OCI-LY7 (cell line): ENCODE data around the gene AKAP13. TPM values are rescaled to one million over a fixed set of nuclear protein-coding genes. Genes with fewer than 3 reads are reported as not detected.

Experiments used
- BruUV-seq: library from RNA; stranded (reverse); fragments of 400-500 nt; replicated peaks from 2 replicates; lab custom pipeline; 2021; lab: Mats Ljungman, UMichigan
- CTCF ChIA-PET: fragments of 300-600 bp; sonication (Branson Sonifier 250); formaldehyde crosslinking; loops from one replicate; lab custom pipeline; 2022; ENCODE audit warnings: antibody characterized with exemption; ENCODE audit not compliant: unreplicated experiment; lab: Charles Lee
- POLR2A ChIA-PET: fragments of 300-600 bp; sonication (Branson Sonifier 250); formaldehyde crosslinking; loops from one replicate; lab custom pipeline; 2022; ENCODE audit warnings: antibody characterized with exemption; lab: Charles Lee
- DNase-seq: peaks from one replicate; pipeline ENCODE4 v3.0.0-alpha.2; 2015; ENCODE audit warnings: low spot score
- H2AFZ ChIP-seq: fragments of 200-600 bp; sonication (generic), shearing (Covaris generic); 2 replicates; pipeline ENCODE4 v1.6.1; 2014; ENCODE audit warnings: mild to moderate bottlenecking, antibody characterized with exemption, low read length, moderate library complexity
- H3K27ac ChIP-seq: fragments of 200-600 bp; sonication (generic); 2 replicates; pipeline ENCODE4 v1.5.1; 2014; ENCODE audit warnings: mixed run types, low read depth, mild to moderate bottlenecking, moderate library complexity, low read length, inconsistent platforms; ENCODE audit not compliant: poor library complexity, severe bottlenecking
- H3K36me3 ChIP-seq: fragments of 200-600 bp; sonication (generic); 2 replicates; pipeline ENCODE4 v1.6.1; 2014; ENCODE audit warnings: mild to moderate bottlenecking, antibody characterized with exemption, low read length, moderate library complexity, mixed read lengths; ENCODE audit not compliant: insufficient read depth
- H3K4me1 ChIP-seq: fragments of 200-600 bp; sonication (generic); 2 replicates; pipeline ENCODE4 v1.5.1; 2014; ENCODE audit warnings: mild to moderate bottlenecking, low read length; ENCODE audit not compliant: insufficient read depth, poor library complexity, severe bottlenecking
- H3K4me2 ChIP-seq: fragments of 200-600 bp; sonication (generic); 2 replicates; pipeline ENCODE4 v1.6.1; 2014; ENCODE audit warnings: mild to moderate bottlenecking, low read length
- H3K4me3 ChIP-seq: fragments of 200-600 bp; sonication (generic); 2 replicates; pipeline ENCODE4 v1.5.1; 2014; ENCODE audit warnings: mild to moderate bottlenecking, low read depth, low read length; ENCODE audit not compliant: poor library complexity, severe bottlenecking
- H3K79me2 ChIP-seq: fragments of 200-600 bp; sonication (generic); 2 replicates; pipeline ENCODE4 v1.6.1; 2016; ENCODE audit warnings: low read depth, mild to moderate bottlenecking, low read length, moderate library complexity, mixed read lengths; ENCODE audit not compliant: insufficient read depth
- H3K9me2 ChIP-seq: fragments of 200-600 bp; sonication (generic); 2 replicates; pipeline ENCODE4 v1.6.1; 2016; ENCODE audit warnings: mild to moderate bottlenecking, low read length, mixed read lengths; ENCODE audit not compliant: insufficient read depth
- H3K9me3 ChIP-seq: fragments of 200-600 bp; sonication (generic); 2 replicates; pipeline ENCODE4 v1.6.1; 2014; ENCODE audit warnings: mild to moderate bottlenecking, mixed run types, low read length, mixed read lengths
- H4K20me1 ChIP-seq: fragments of 200-600 bp; sonication (generic); 2 replicates; pipeline ENCODE4 v1.6.1; 2014; ENCODE audit warnings: mild to moderate bottlenecking, antibody characterized with exemption, low read length, moderate library complexity, mixed read lengths; ENCODE audit not compliant: insufficient read depth
- CTCF ChIP-seq: fragments of 200-600 bp; sonication (generic); conservative IDR thresholded peaks from 2 replicates; pipeline ENCODE4 v1.5.1; 2014; ENCODE audit warnings: mild to moderate bottlenecking, antibody characterized with exemption, low read length, moderate library complexity, mixed read lengths
- EZH2phosphoT487 ChIP-seq: fragments of 200-600 bp; sonication (generic); IDR thresholded peaks from 2 replicates; pipeline ENCODE4 v1.6.1; 2018; ENCODE audit warnings: low read depth, borderline replicate concordance, mild to moderate bottlenecking, mixed run types, antibody characterized with exemption, low read length, moderate library complexity, mixed read lengths
- intact Hi-C: fragments of 100-400 bp; cut with micrococcal nuclease; formaldehyde crosslinking; loops from one replicate; pipeline ENCODE4 v1.10.0; 2022; ENCODE audit not compliant: unreplicated experiment
- total RNA-seq, 2 experiments: library from RNA; depleted of rRNA in 1 of 2; stranded (reverse); fragments of >200 nt in 1 of 2; shearing (Covaris generic) in 1 of 2; gene quantifications; 2 replicates each; pipeline ENCODE4 v1.2.3, GENCODE V29; 2014 to 2022

Gene AKAP13
- total RNA-seq, 2 experiments from 2014 or later: 140 to 250 TPM

- peaks cover 32% of the 10 kb centered on the region; the same call in 1 of the 2 replicates for H4K20me1 ChIP-seq
- BruUV-seq: no TSS peak
These were observed 78.4 kb downstream of the AKAP13 start for GRCh38 chr15:85458764-85459163.

GRCh38 chr15:85462029-85462428 lies 81.6 kb downstream of the AKAP13 start:
- Histone ChIP-seq H3K9me2 (no peaks in the 10 kb centered on the region), H3K36me3 (peaks cover 14% of the 10 kb centered on the region), H3K27ac (peak overlapping the region; percentile 9), H3K4me2 (0 out of 2 replicates have a peak overlapping the region, but pooled peaks have one; percentile 8), H4K20me1 (peaks cover 19% of the 10 kb centered on the region; the same call in 1 of the 2 replicates), H3K4me1 (peaks cover 81% of the 10 kb centered on the region), H2AFZ (no peak overlapping the region), H3K79me2 (peaks cover 88% of the 10 kb centered on the region), H3K9me3 (peaks cover 6% of the 10 kb centered on the region; the same call in 1 of the 2 replicates), H3K4me3 (no peak overlapping the region)
- POLR2A ChIA-PET: interaction anchor here (0.7 to 1.3 kb wide), 5 partner anchors 9 to 278 kb away, joined by 3 to 5 read pairs (median 4); no protein-coding TSS in a partner anchor
- no peak for DNase-seq
- CTCF ChIA-PET: no interaction called here
- no peak for TF ChIP-seq CTCF
- no peak for TF ChIP-seq EZH2phosphoT487
- intact Hi-C loops: no loop called here
- no TSS peak for BruUV-seq

More at GRCh38 chr15:85458764-85459163, 78.4 kb downstream of the AKAP13 start:
- Histone ChIP-seq H3K27ac (peak overlapping the region; percentile 34), H3K36me3 (peaks cover 7% of the 10 kb centered on the region), H3K4me1 (peaks cover 95% of the 10 kb centered on the region), H3K9me3 (no peaks in the 10 kb centered on the region), H3K9me2 (no peaks in the 10 kb centered on the region), H3K4me2 (peak overlapping the region; percentile 46), H3K4me3 (no peak overlapping the region), H2AFZ (no peak overlapping the region), H3K79me2 (peaks cover 98% of the 10 kb centered on the region)
- intact Hi-C loops: no loop called here
- ChIA-PET POLR2A (interaction anchor here (0.7 to 2.9 kb wide), 11 partner anchors 9 to 130 kb away, joined by 3 to 18 read pairs (median 4); no protein-coding TSS in a partner anchor), CTCF (no interaction called here)
- no peak for TF ChIP-seq EZH2phosphoT487
- no peak for TF ChIP-seq CTCF
- DNase-seq: no peak

- H3K27ac ChIP-seq: peak overlapping the region; percentile 36
- H3K9me2 ChIP-seq: no peaks in the 10 kb centered on the region
- peaks cover 81% of the 10 kb centered on the region for H3K4me1 ChIP-seq
- H3K4me2 ChIP-seq: peak overlapping the region; percentile 43
- TF ChIP-seq CTCF (no peak), EZH2phosphoT487 (no peak)
- BruUV-seq: no TSS peak
- peaks cover 88% of the 10 kb centered on the region for H3K79me2 ChIP-seq
- H3K36me3 ChIP-seq: peaks cover 15% of the 10 kb centered on the region
- intact Hi-C loops: no loop called here
- ChIA-PET CTCF (no interaction called here), POLR2A (interaction anchor here (1.2 to 1.4 kb wide), 2 partner anchors 13 to 17 kb away, joined by 4 to 7 read pairs; no protein-coding TSS in a partner anchor)
- H3K4me3 ChIP-seq: no peak overlapping the region
- peak; percentile 41 for DNase-seq
- H2AFZ ChIP-seq: no peak overlapping the region
- peaks cover 6% of the 10 kb centered on the region; the same call in 1 of the 2 replicates for H3K9me3 ChIP-seq
- H4K20me1 ChIP-seq: peaks cover 26% of the 10 kb centered on the region; the same call in 1 of the 2 replicates
These were observed 83.0 kb downstream of the AKAP13 start for GRCh38 chr15:85463276-85463892.
